Trophoblast cell (in vitro differentiated cells and primary cell): ENCODE measurements around the gene MRPS23.
A peak's percentile ranks its signal among the peaks of the same experiment; 100 is the strongest.

Experiments
- DNase-seq, 2 donors: peaks; one replicate each; pipeline ENCODE4 v3.0.0-alpha.2; 2016
- H2AFZ ChIP-seq: 2 replicates; pipeline ENCODE4 v1.6.1; 2013; ENCODE audit warnings: low read length, moderate library complexity, mild to moderate bottlenecking; ENCODE audit not compliant: insufficient read depth, poor library complexity
- H2AK5ac ChIP-seq: 2 replicates; pipeline ENCODE4 v1.6.1; 2013; ENCODE audit warnings: mild to moderate bottlenecking, low read length
- H2BK120ac ChIP-seq: 2 replicates; pipeline ENCODE4 v1.6.1; 2013; ENCODE audit warnings: low read length, mild to moderate bottlenecking, moderate library complexity; ENCODE audit not compliant: insufficient read depth, poor library complexity
- H2BK12ac ChIP-seq: 2 replicates; pipeline ENCODE4 v1.6.1; 2013; ENCODE audit warnings: mild to moderate bottlenecking, low read length, moderate library complexity
- H2BK5ac ChIP-seq: 2 replicates; pipeline ENCODE4 v1.6.1; 2013; ENCODE audit warnings: low read length, low read depth, moderate library complexity, mild to moderate bottlenecking; ENCODE audit not compliant: poor library complexity
- H3K14ac ChIP-seq: 2 replicates; pipeline ENCODE4 v1.6.1; 2013; ENCODE audit warnings: mild to moderate bottlenecking, low read length
- H3K18ac ChIP-seq: 2 replicates; pipeline ENCODE4 v1.6.1; 2013; ENCODE audit warnings: mild to moderate bottlenecking, low read length
- H3K23ac ChIP-seq: 2 replicates; pipeline ENCODE4 v1.6.1; 2013; ENCODE audit warnings: low read length
- H3K27ac ChIP-seq: 2 replicates; pipeline ENCODE4 v1.5.1; 2013; ENCODE audit warnings: low read depth, mild to moderate bottlenecking, inconsistent platforms, low read length, moderate library complexity
- H3K27me3 ChIP-seq: 2 replicates; pipeline ENCODE4 v1.6.1; 2013; ENCODE audit warnings: inconsistent platforms, mild to moderate bottlenecking, low read length, moderate library complexity; ENCODE audit not compliant: insufficient read depth
- H3K36me3 ChIP-seq, 2 experiments: 1 replicate in 1 of 2; 2 replicates in 1 of 2; pipeline ENCODE4 v1.6.1; 2013; ENCODE audit warnings: low read length in 2 of 2, mild to moderate bottlenecking in 2 of 2, moderate library complexity in 1 of 2; ENCODE audit not compliant: insufficient read depth in 2 of 2, control insufficient read depth in 1 of 2
- H3K4ac ChIP-seq: 2 replicates; pipeline ENCODE4 v1.6.1; 2013; ENCODE audit warnings: low read depth, mild to moderate bottlenecking, low read length, moderate library complexity
- H3K4me1 ChIP-seq, 2 experiments: 1 replicate in 1 of 2; 2 replicates in 1 of 2; pipeline ENCODE4 v1.6.1; 2013; ENCODE audit warnings: low read length in 2 of 2, mild to moderate bottlenecking in 2 of 2, moderate library complexity in 1 of 2; ENCODE audit not compliant: insufficient read depth in 2 of 2, control insufficient read depth in 1 of 2
- H3K4me2 ChIP-seq: 2 replicates; pipeline ENCODE4 v1.6.1; 2013; ENCODE audit warnings: inconsistent platforms, mild to moderate bottlenecking, low read length, moderate library complexity
- H3K4me3 ChIP-seq: 2 replicates; pipeline ENCODE4 v1.5.1; 2013; ENCODE audit warnings: mild to moderate bottlenecking, low read depth, low read length, inconsistent platforms
- H3K79me1 ChIP-seq: one replicate; pipeline ENCODE4 v1.6.1; 2013; ENCODE audit warnings: low read length
- H3K79me2 ChIP-seq: 2 replicates; pipeline ENCODE4 v1.6.1; 2013; ENCODE audit warnings: low read length, mild to moderate bottlenecking; ENCODE audit not compliant: control insufficient read depth, insufficient read depth, poor library complexity
- H3K9ac ChIP-seq: 2 replicates; pipeline ENCODE4 v1.6.1; 2013; ENCODE audit warnings: mild to moderate bottlenecking, low read length
- H3K9me3 ChIP-seq: 2 replicates; pipeline ENCODE4 v1.6.1; 2013; ENCODE audit warnings: low read depth, mild to moderate bottlenecking, control low read depth, inconsistent platforms, low read length; ENCODE audit not compliant: insufficient read depth
- H4K12ac ChIP-seq: 2 replicates; pipeline ENCODE4 v1.6.1; 2013; ENCODE audit warnings: low read depth, mild to moderate bottlenecking, low read length, moderate library complexity
- H4K8ac ChIP-seq: 2 replicates; pipeline ENCODE4 v1.6.1; 2013; ENCODE audit warnings: low read depth, mild to moderate bottlenecking, low read length, moderate library complexity
- H4K91ac ChIP-seq: one replicate; pipeline ENCODE4 v1.6.1; 2013; ENCODE audit warnings: low read depth, mild to moderate bottlenecking, low read length, moderate library complexity
- WGBS: extraction: QIAGEN DNeasy Blood & Tissue Kit; methylation state at CpG from one replicate; pipeline ENCODE4 v1.1.7; 2013; ENCODE audit warnings: missing lambda C conversion rate; ENCODE audit not compliant: insufficient read length, insufficient coverage; ENCODE audit errors: extremely low coverage; 5-methylcytosine and 5-hydroxymethylcytosine counted together

MRPS23 gene

DNA sequence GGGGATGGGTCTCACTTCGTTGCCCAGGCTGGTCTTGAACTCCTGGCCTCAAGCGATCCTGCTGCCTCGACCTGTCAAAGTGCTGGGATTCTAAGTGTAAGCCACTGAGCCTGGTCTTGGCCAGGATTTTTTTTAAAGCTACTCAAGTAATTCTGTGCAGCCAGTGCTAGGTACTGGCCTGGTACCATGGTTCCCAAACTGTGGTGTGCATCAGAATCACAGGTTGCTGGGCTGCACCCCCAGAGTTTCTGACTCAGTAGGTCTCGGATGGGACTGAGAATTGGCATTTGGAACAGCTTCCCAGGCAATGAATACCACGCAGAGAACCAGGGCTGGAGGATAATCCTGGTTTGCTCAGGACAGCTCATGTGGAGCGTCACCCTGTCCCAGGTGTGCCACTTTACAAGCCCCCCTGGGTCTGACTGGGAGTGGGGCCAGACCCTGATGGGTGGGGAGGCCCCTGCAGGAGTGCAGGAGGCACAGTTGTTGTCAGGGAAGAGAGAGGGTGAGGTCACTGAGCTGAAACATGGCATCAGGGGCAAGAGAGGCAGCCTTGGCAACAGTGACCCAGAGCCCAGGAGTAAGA is 10.7 kb upstream of the MRPS23 start:
- no peaks in the 10 kb centered on the region for H3K27me3 ChIP-seq
- no peak overlapping the region for H2AFZ ChIP-seq
- H4K12ac ChIP-seq = no peak overlapping the region
- peaks cover 17 to 23% of the 10 kb centered on the region in 2 experiments for H3K4me1 ChIP-seq
- peak overlapping the region; percentile 66 for H3K4me2 ChIP-seq
- no peak for DNase-seq
- H2BK5ac ChIP-seq = no peak overlapping the region
- H3K36me3 ChIP-seq = peaks cover 0 to 2% of the 10 kb centered on the region in 2 experiments
- peaks cover 5% of the 10 kb centered on the region for H3K79me1 ChIP-seq
- no peak overlapping the region for H2BK12ac ChIP-seq
- H4K91ac ChIP-seq = no peak overlapping the region
- no peak overlapping the region for H3K9ac ChIP-seq
- H3K4ac ChIP-seq = no peak overlapping the region
- H3K79me2 ChIP-seq = no peaks in the 10 kb centered on the region
- H3K4me3 ChIP-seq = no peak overlapping the region
- WGBS = no CpG with 5 or more reads among the region's 6 CpGs
- H3K27ac ChIP-seq = no peak overlapping the region
- no peak overlapping the region for H3K18ac ChIP-seq
- H3K14ac ChIP-seq = no peak overlapping the region
- no peak overlapping the region for H2BK120ac ChIP-seq
- no peak overlapping the region for H2AK5ac ChIP-seq
- H3K9me3 ChIP-seq = peaks cover 1% of the 10 kb centered on the region
- no peak overlapping the region for H4K8ac ChIP-seq
- no peak overlapping the region for H3K23ac ChIP-seq

DNA sequence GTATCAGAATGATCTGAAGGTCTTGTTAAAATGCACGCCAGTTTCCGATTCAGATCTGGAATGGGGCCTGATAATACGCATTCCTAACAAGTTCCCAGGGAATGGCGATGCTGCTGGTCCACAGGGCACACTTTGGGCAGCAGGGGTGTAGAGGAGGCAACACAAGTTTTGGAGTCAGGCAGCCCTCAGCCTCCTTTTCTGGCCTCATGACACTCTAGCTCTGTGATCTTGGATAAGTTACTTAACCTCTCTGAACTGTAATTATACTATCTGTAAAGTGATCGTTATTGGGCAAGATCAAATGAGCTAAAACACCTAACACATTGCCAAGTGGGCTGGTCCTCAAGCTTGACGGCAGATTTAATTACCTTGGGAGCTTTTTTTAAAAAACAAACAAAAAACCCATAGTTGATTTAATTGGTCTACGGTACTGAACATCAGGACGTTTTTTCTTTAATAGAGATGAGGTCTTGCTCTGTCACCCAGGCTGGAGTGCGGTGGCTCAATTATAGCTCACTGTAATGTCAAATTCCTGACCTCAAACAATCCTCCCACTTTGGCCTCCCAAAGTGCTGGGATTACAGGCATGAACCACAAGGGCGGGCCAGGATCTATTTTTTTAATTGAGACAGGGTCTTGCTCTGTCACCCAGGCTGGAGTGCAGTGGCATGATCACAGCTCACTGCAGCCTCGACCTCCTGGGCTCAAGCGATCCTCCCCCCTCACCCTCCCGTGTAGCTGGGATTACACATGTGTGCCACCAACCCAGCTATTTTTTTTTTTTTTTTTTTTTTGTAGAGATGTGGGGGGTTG is 10.0 kb upstream of the MRPS23 start:
- Histone ChIP-seq H3K79me2 (no peaks in the 10 kb centered on the region), H3K4me1 (peaks cover 18 to 23% of the 10 kb centered on the region in 2 experiments), H4K8ac (no peak overlapping the region), H4K12ac (no peak overlapping the region), H3K9me3 (peaks cover 1% of the 10 kb centered on the region), H3K9ac (no peak overlapping the region), H2BK5ac (no peak overlapping the region), H2BK120ac (no peak overlapping the region), H3K23ac (no peak overlapping the region), H3K79me1 (peaks cover 5% of the 10 kb centered on the region), H3K27me3 (no peaks in the 10 kb centered on the region), H2BK12ac (no peak overlapping the region), H2AK5ac (no peak overlapping the region), H3K4me2 (no peak overlapping the region), H3K14ac (no peak overlapping the region), H4K91ac (no peak overlapping the region), H3K36me3 (no peaks in the 10 kb centered on the region), H3K18ac (no peak overlapping the region), H2AFZ (no peak overlapping the region), H3K4me3 (no peak overlapping the region), H3K4ac (no peak overlapping the region), H3K27ac (no peak overlapping the region)
- no CpG with 5 or more reads among the region's 13 CpGs for WGBS
- DNase-seq = no peak

DNA sequence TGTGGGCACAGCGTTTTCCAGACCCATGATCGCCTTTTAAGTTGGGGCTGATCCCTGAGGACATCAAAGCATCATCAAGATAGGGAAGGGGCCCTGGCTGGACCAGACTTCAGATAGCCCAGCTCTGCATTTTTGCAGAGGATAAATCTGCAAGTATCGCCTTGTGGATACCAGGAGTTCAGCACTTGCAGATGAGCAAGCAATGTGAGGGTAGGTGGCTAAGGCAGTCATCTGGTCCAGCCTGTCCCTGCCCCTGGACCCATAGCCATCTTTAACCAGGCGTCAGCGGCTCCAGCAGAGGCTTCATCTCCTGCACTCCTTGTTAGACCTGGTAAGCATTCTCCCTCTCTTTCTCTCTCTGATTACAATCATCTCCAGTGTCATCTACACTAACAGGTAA is 9.0 kb upstream of the MRPS23 start:
- Histone ChIP-seq H2BK12ac (no peak overlapping the region), H3K4me3 (no peak overlapping the region), H3K14ac (no peak overlapping the region), H3K27me3 (no peaks in the 10 kb centered on the region), H2BK120ac (no peak overlapping the region), H4K12ac (no peak overlapping the region), H4K91ac (no peak overlapping the region), H3K9ac (no peak overlapping the region), H3K4me2 (no peak overlapping the region), H3K79me1 (peaks cover 5% of the 10 kb centered on the region), H3K18ac (no peak overlapping the region), H3K9me3 (peaks cover 1% of the 10 kb centered on the region), H2AK5ac (no peak overlapping the region), H3K27ac (no peak overlapping the region), H2AFZ (no peak overlapping the region), H3K4me1 (peaks cover 18 to 23% of the 10 kb centered on the region in 2 experiments), H4K8ac (no peak overlapping the region), H3K36me3 (no peaks in the 10 kb centered on the region), H3K79me2 (no peaks in the 10 kb centered on the region), H3K4ac (no peak overlapping the region), H3K23ac (no peak overlapping the region), H2BK5ac (no peak overlapping the region)
- WGBS = no CpG with 5 or more reads among the region's 5 CpGs
- no peak for DNase-seq

DNA sequence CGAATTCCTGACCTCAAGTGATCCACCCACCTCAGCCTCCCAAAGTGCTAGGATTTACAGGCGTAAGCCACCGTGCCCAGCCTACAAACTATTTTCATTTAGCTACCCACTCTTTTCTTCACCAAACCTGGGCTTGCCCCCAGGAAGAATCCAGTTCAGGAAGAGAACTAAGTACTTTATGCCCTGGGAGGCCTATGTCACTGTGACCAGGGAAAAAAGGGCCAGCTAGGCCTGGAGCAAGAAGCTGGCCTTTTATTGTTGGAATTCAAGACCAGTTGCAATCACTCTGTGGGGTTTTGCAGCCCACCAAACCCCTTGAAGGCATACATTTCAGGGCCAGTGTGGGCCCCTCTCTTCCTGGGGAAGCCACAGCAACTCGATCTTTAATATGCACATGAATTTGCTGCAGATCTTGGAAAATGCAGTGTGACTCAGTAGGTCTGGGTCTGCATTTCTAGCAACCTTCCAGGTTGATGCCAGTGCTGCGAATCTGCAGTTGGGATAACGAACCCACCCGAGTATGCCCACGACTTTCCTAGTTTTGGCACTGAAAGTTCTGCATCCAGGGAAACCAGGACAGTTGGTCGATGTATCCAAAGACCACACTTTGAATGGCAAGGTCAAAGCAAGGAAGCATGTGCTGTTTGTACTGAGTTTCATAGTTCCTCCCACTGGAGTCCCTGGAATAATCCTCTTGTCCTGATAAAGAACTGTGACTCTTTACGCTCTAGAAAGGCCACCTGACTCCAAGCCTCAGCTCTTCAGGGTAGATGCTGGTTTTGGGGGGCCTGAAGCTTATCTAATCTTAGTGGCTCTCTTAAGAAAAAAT is 7.2 kb upstream of the MRPS23 start:
- no peak overlapping the region for H2AK5ac ChIP-seq
- H2BK5ac ChIP-seq = no peak overlapping the region
- H2BK12ac ChIP-seq = no peak overlapping the region
- no peak overlapping the region for H2BK120ac ChIP-seq
- peaks cover 13 to 19% of the 10 kb centered on the region in 2 experiments for H3K4me1 ChIP-seq
- H2AFZ ChIP-seq = no peak overlapping the region
- H3K4ac ChIP-seq = no peak overlapping the region
- H4K91ac ChIP-seq = no peak overlapping the region
- H3K79me2 ChIP-seq = no peaks in the 10 kb centered on the region
- no peak for DNase-seq
- no peak overlapping the region for H3K4me3 ChIP-seq
- H3K23ac ChIP-seq = no peak overlapping the region
- H3K9me3 ChIP-seq = peaks cover 1% of the 10 kb centered on the region
- peaks cover 5% of the 10 kb centered on the region for H3K79me1 ChIP-seq
- no peak overlapping the region for H4K12ac ChIP-seq
- H3K14ac ChIP-seq = no peak overlapping the region
- H3K27me3 ChIP-seq = no peaks in the 10 kb centered on the region
- no peak overlapping the region for H3K9ac ChIP-seq
- no peak overlapping the region for H3K18ac ChIP-seq
- no peak overlapping the region for H4K8ac ChIP-seq
- H3K4me2 ChIP-seq = no peak overlapping the region
- no peak overlapping the region for H3K27ac ChIP-seq
- WGBS = no CpG with 5 or more reads among the region's 10 CpGs
- H3K36me3 ChIP-seq = no peaks in the 10 kb centered on the region
